Liver (tissue), 9 donors: ENCODE measurements around the gene MYO1C. TPM values are rescaled to one million over a fixed set of nuclear protein-coding genes. Genes with fewer than 3 reads are reported as not detected.
"Not testable (repeated sequence)": the region's sequence is repeated elsewhere in the genome, so short reads cannot be mapped to it uniquely, and the experiment has no call there.

Source experiments
- DNase-seq: peaks from one replicate; pipeline ENCODE4 v3.0.0-alpha.2; 2017; ENCODE audit warnings: low spot score
- H3K27ac ChIP-seq, 2 donors: one replicate each; pipeline ENCODE4 v1.7.0; 2013; ENCODE audit warnings: inconsistent platforms in 2 of 2, low read length in 2 of 2, control low read depth in 1 of 2, low read depth in 1 of 2, mild to moderate bottlenecking in 1 of 2
- H3K27me3 ChIP-seq, 4 donors: one replicate each; pipeline versions ENCODE4 v1.6.1 to v1.7.0; 2013; ENCODE audit warnings: low read length in 3 of 4, inconsistent platforms in 1 of 4, mild to moderate bottlenecking in 1 of 4, moderate library complexity in 1 of 4; ENCODE audit not compliant: control insufficient read depth in 4 of 4, insufficient read depth in 4 of 4
- H3K36me3 ChIP-seq, 4 donors: one replicate each; pipeline versions ENCODE4 v1.6.1 to v1.7.0; 2013; ENCODE audit warnings: low read length in 3 of 4, mild to moderate bottlenecking in 3 of 4, low read depth in 1 of 4, moderate library complexity in 1 of 4; ENCODE audit not compliant: control insufficient read depth in 4 of 4, insufficient read depth in 3 of 4
- H3K4me1 ChIP-seq, 4 donors: one replicate each; pipeline versions ENCODE4 v1.6.1 to v1.7.0; 2013; ENCODE audit warnings: low read length in 3 of 4, mild to moderate bottlenecking in 3 of 4, moderate library complexity in 1 of 4; ENCODE audit not compliant: control insufficient read depth in 4 of 4, insufficient read depth in 4 of 4
- H3K4me3 ChIP-seq, 3 donors: one replicate each; pipeline versions ENCODE4 v1.6.1 to v1.7.0; 2013; ENCODE audit warnings: low read length in 3 of 3, control low read depth in 1 of 3, low read depth in 1 of 3, mild to moderate bottlenecking in 1 of 3
- H3K9ac ChIP-seq, 2 donors: one replicate each; pipeline ENCODE4 v1.7.0; 2013; ENCODE audit warnings: low read length in 2 of 2, mild to moderate bottlenecking in 2 of 2, moderate library complexity in 2 of 2, control low read depth in 1 of 2, low read depth in 1 of 2
- H3K9me3 ChIP-seq, 4 donors: one replicate each; pipeline versions ENCODE4 v1.6.1 to v1.7.0; 2013; ENCODE audit warnings: low read length in 3 of 4; ENCODE audit not compliant: control insufficient read depth in 4 of 4
- EGR1 ChIP-seq, 2 donors: IDR thresholded peaks; 2 replicates each; pipeline ENCODE4 v1.6.1; 2016 to 2018; ENCODE audit warnings: antibody characterized with exemption in 2 of 2, low read depth in 2 of 2
- FOXA1 ChIP-seq: IDR thresholded peaks from 2 replicates; pipeline ENCODE4 v1.6.1; 2016; ENCODE audit warnings: antibody characterized with exemption
- FOXA2 ChIP-seq: IDR thresholded peaks from 2 replicates; pipeline ENCODE4 v1.6.1; 2016; ENCODE audit warnings: antibody characterized with exemption
- GABPA ChIP-seq, 2 donors: IDR thresholded peaks in 1 of 2; conservative IDR thresholded peaks in 1 of 2; 2 replicates each; pipeline ENCODE4 v1.6.1; 2016; ENCODE audit warnings: antibody characterized with exemption in 2 of 2, mild to moderate bottlenecking in 1 of 2, moderate library complexity in 1 of 2
- HNF4A ChIP-seq, 2 donors: conservative IDR thresholded peaks; 2 replicates each; pipeline ENCODE4 v1.6.1; 2016; ENCODE audit warnings: antibody characterized with exemption in 2 of 2, mild to moderate bottlenecking in 2 of 2
- HNF4G ChIP-seq: IDR thresholded peaks from 2 replicates; pipeline ENCODE4 v1.6.1; 2016; ENCODE audit warnings: antibody characterized with exemption
- JUND ChIP-seq, 2 donors: IDR thresholded peaks; 2 replicates each; pipeline ENCODE4 v1.6.1; 2016; ENCODE audit warnings: antibody characterized with exemption in 2 of 2
- MAX ChIP-seq: IDR thresholded peaks from 2 replicates; pipeline ENCODE4 v1.6.1; 2016; ENCODE audit warnings: antibody characterized with exemption
- NR2F2 ChIP-seq: IDR thresholded peaks from 2 replicates; pipeline ENCODE4 v1.6.1; 2016; ENCODE audit warnings: antibody characterized with exemption
- RAD21 ChIP-seq, 2 donors: IDR thresholded peaks; 2 replicates each; pipeline ENCODE4 v1.6.1; 2016; ENCODE audit warnings: antibody characterized with exemption in 2 of 2, mild to moderate bottlenecking in 2 of 2
- REST ChIP-seq: IDR thresholded peaks from 2 replicates; pipeline ENCODE4 v1.6.1; 2016; ENCODE audit warnings: antibody characterized with exemption, mild to moderate bottlenecking
- RXRA ChIP-seq, 2 donors: IDR thresholded peaks; 2 replicates each; pipeline ENCODE4 v1.6.1; 2017 to 2018; ENCODE audit warnings: antibody characterized with exemption in 2 of 2, mild to moderate bottlenecking in 1 of 2
- SP1 ChIP-seq: IDR thresholded peaks from 2 replicates; pipeline ENCODE4 v1.6.1; 2018; ENCODE audit warnings: antibody characterized with exemption, mild to moderate bottlenecking
- TAF1 ChIP-seq: conservative IDR thresholded peaks from 2 replicates; pipeline ENCODE4 v1.6.1; 2016; ENCODE audit warnings: antibody characterized with exemption, mild to moderate bottlenecking
- YY1 ChIP-seq: IDR thresholded peaks from 2 replicates; pipeline ENCODE4 v1.6.1; 2016; ENCODE audit warnings: antibody characterized with exemption, mild to moderate bottlenecking
- WGBS: extraction: QIAGEN DNeasy Blood & Tissue Kit; methylation state at CpG from one replicate; pipeline ENCODE4 v1.1.7; 2013; 5-methylcytosine and 5-hydroxymethylcytosine counted together
- polyA plus RNA-seq, 2 donors: library from polyadenylated mRNA; stranded (reverse) in 1 of 2; unstranded in 1 of 2; fragments of 200-250 nt in 1 of 2; fragments of >200 nt in 1 of 2; fragmentation: Nextera tagmentation in 1 of 2; extraction: Ambion mirVana in 1 of 2; gene quantifications; one replicate each; pipeline versions ENCODE4 v1.2.1 to v1.2.3, GENCODE V29; 2013 to 2015
- total RNA-seq, 2 donors: library from RNA; depleted of rRNA; stranded (reverse); fragments of >200 nt; gene quantifications; one replicate each; pipeline ENCODE4 v1.2.3, GENCODE V29; 2014
- TF ChIP-seq, protein P1 (sequence below): IDR thresholded peaks from 2 replicates; pipeline ENCODE4 v1.6.1; 2016; ENCODE audit warnings: antibody characterized with exemption
- TF ChIP-seq, protein P2 (sequence below): IDR thresholded peaks from 2 replicates; pipeline ENCODE4 v1.6.1; 2016; ENCODE audit warnings: antibody characterized with exemption
- donor health status: healthy.
- donor health status: healthy.
- donor health status: healthy.
- donor health status: healthy.
- donor health status: healthy.

MYO1C gene
- total and polyA plus RNA-seq, 4 donors = 20.3 to 61.7 (median 28.2) TPM

- WGBS = 88% methylated on average over 10 of the region's 10 CpGs
- H3K9ac ChIP-seq = no peak overlapping the region
- H3K36me3 ChIP-seq = peaks cover 7 to 63% (median 40%) of the 10 kb centered on the region in 4 donors
- no peak overlapping the region for H3K4me3 ChIP-seq
- H3K27me3 ChIP-seq = no peaks in the 10 kb centered on the region
- no peak overlapping the region for H3K27ac ChIP-seq
- H3K4me1 ChIP-seq = no peaks in the 10 kb centered on the region
- DNase-seq = no peak
- H3K9me3 ChIP-seq = no peaks in the 10 kb centered on the region
- TF ChIP-seq HNF4A (conservative IDR thresholded peaks at IDR 0.05) = no peak
- TF ChIP-seq RAD21 (IDR thresholded peaks at IDR 0.05) = peak; percentile 28 to 55
These were observed 40.5 kb upstream of the MYO1C start for GRCh38 chr17:1532836-1533602.

- Histone ChIP-seq H3K4me3 (no peak overlapping the region), H3K27ac (no peak overlapping the region), H3K36me3 (peaks cover 2 to 60% (median 36%) of the 10 kb centered on the region in 4 donors), H3K9ac (no peak overlapping the region), H3K27me3 (no peaks in the 10 kb centered on the region), H3K9me3 (no peaks in the 10 kb centered on the region), H3K4me1 (no peaks in the 10 kb centered on the region)
- 29% methylated on average over 2 of the region's 2 CpGs for WGBS
- no peak for DNase-seq
- no peak for TF ChIP-seq YY1
- TF ChIP-seq FOXA1 = no peak
- no peak for TF ChIP-seq RXRA (IDR thresholded peaks at IDR 0.05)
- no peak for TF ChIP-seq GABPA (IDR thresholded peaks at IDR 0.05 in 1 of 2, conservative IDR thresholded peaks at IDR 0.05 in 1 of 2)
- TF ChIP-seq FOXA2 = no peak
- TF ChIP-seq HNF4G = no peak
These were observed 37.4 kb upstream of the MYO1C start for GRCh38 chr17:1529863-1530262.

- not testable (repeated sequence) for H3K9me3 ChIP-seq, H3K27ac ChIP-seq, DNase-seq, H3K9ac ChIP-seq, H3K27me3 ChIP-seq, H3K4me3 ChIP-seq, H3K4me1 ChIP-seq
- H3K36me3 ChIP-seq = peaks cover 2 to 40% (median 16%) of the 10 kb centered on the region in 4 donors
- WGBS = 93% methylated on average over 4 of the region's 4 CpGs
These were observed 34.4 kb upstream of the MYO1C start for GRCh38 chr17:1526876-1527275.

DNA sequence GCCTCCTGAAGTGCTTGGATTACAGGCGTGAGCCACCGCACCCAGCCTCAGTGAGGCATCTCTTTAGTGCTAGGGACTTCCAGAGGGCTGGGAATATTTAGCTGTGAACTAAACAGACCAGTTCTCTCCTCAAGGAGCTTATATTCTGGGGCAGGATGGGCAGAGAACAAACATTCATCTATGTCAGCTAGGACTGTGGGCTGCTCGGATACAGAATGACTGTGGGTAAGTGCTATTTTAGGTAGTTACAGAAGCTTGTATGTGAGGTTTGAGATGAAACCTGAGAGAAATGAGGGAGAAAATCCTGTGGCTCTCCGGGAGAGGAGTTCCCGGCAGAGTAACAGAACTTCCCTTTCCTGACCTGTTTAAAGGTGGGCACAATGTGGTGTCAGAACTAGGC, 30.1 kb upstream of the MYO1C start:
- Histone ChIP-seq H3K9me3 (no peaks in the 10 kb centered on the region), H3K4me1 (peaks cover 0 to 2% (median 1%) of the 10 kb centered on the region in 4 donors), H3K27me3 (no peaks in the 10 kb centered on the region), H3K27ac (no peak overlapping the region), H3K9ac (no peak overlapping the region), H3K4me3 (no peak overlapping the region), H3K36me3 (peaks cover 0 to 27% (median 8%) of the 10 kb centered on the region in 4 donors)
- no peak for DNase-seq
- WGBS = 96% methylated on average over 5 of the region's 5 CpGs
- TF ChIP-seq YY1 (no peak), MAX (no peak), NR2F2 (no peak), RXRA (IDR thresholded peaks at IDR 0.05) (no peak), EGR1 (IDR thresholded peaks at IDR 0.05; ENCODE audit: low read depth in 2 of 2) (no peak), RAD21 (IDR thresholded peaks at IDR 0.05) (no peak), SP1 (no peak), GABPA (IDR thresholded peaks at IDR 0.05 in 1 of 2, conservative IDR thresholded peaks at IDR 0.05 in 1 of 2) (no peak), FOXA2 (no peak), HNF4A (conservative IDR thresholded peaks at IDR 0.05) (no peak), TAF1 (no peak), REST (no peak), HNF4G (no peak), JUND (IDR thresholded peaks at IDR 0.05) (no peak)
- TF ChIP-seq, protein P1, sequence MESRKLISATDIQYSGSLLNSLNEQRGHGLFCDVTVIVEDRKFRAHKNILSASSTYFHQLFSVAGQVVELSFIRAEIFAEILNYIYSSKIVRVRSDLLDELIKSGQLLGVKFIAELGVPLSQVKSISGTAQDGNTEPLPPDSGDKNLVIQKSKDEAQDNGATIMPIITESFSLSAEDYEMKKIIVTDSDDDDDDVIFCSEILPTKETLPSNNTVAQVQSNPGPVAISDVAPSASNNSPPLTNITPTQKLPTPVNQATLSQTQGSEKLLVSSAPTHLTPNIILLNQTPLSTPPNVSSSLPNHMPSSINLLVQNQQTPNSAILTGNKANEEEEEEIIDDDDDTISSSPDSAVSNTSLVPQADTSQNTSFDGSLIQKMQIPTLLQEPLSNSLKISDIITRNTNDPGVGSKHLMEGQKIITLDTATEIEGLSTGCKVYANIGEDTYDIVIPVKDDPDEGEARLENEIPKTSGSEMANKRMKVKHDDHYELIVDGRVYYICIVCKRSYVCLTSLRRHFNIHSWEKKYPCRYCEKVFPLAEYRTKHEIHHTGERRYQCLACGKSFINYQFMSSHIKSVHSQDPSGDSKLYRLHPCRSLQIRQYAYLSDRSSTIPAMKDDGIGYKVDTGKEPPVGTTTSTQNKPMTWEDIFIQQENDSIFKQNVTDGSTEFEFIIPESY = no peak
- TF ChIP-seq, protein P2, sequence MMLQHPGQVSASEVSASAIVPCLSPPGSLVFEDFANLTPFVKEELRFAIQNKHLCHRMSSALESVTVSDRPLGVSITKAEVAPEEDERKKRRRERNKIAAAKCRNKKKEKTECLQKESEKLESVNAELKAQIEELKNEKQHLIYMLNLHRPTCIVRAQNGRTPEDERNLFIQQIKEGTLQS = no peak
